Cerebellar nuclear complex (tissue), 1 donor: Measurements from ENCODE around the gene YWHAQ.
"Not testable (repeated sequence)": the region's sequence is repeated elsewhere in the genome, so short reads cannot be mapped to it uniquely, and the experiment has no call there.

Source experiments
- DNase-seq, 2 experiments: peaks; one replicate each; lab custom pipeline; 2025; lab: John Stamatoyannopoulos, UW

Gene YWHAQ

GRCh38 chr2:9552219-9553178, 78.3 kb downstream of the YWHAQ start:
- no peak for DNase-seq

DNA sequence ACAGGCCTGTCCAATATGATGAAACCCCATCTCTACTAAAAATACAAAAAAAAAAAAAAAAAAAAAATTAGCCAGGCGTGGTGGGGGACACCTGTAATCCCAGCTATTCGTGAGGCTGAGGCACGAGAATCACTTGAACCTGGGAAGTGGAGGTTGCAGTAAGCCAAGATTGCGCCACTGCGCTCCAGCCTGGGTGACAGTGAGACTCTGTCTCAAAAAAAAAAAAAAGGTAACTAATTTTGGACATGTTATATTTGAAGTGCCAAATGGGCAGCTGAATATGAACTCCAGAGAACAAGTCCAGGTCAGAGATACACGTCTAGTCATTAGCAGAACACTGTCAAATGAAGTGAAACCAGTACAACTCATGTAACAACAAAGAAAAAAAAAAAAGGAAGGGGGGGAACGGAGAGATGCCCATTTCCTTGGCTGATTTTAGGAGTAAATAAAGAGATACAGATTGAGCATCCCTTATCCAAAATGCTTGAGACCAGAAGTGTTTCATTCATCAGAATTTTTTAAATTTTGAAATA, 79.9 kb downstream of the YWHAQ start:
- DNase-seq: not testable (repeated sequence)

DNA sequence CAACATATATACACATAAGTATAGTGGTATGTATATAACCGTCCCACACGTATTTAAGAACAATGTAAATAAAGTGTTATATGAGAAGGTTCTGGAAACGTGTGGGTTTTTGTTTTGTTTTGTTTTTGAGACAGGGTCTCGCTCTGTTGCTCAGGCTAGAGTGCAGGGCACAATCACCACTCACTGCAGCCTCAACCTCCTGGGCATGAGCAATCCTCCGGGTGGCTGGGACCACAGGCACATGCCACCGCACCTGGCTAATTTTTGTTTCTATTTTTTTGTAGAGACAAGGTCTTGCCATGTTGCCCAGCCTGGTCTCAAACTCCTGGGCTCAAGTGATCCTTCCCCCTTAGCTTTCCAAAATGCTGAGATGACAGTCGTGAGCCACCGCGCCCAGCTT, 81.4 kb downstream of the YWHAQ start:
- no peak for DNase-seq

- DNase-seq: no peak
Measured at GRCh38 chr2:9548506-9548905, 82.3 kb downstream of the YWHAQ start.

DNA sequence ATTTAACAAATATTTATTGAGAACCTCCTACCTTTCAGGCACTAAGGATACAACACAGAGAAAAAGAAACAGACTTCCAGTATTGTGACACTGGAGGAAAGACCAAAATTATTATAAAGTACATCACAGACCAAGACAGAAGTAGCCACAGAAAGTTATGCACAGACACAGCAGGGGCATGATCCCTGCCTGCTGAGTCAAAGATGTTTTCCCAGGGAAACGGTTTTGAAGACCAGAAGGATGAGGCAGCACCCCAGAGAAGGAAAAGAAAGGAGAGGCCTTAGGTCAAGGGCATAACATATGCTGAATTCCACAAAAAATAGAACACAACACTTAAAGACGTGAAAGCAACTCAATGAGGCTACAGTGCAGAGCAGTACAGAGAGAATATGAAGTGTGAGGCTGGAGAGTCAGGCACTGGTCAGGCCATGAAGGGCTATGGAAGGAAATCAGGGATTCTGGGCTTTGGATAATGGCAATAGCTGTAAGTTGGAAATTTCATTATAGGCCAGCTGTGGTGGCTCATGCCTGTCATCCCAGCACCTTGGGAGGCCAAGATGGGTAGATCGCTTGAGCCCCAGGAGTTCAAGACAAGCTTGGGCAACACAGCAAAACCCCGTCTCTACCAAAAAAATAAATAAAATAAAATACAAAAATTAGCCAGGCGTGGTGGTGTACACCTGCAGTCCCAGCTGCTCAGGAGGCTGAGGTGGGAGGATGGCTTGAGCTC, 83.4 kb downstream of the YWHAQ start:
- no peak for DNase-seq

- no peak for DNase-seq
Measured at GRCh38 chr2:9545502-9545901, 85.3 kb downstream of the YWHAQ start.

GRCh38 chr2:9543557-9543956, 87.2 kb downstream of the YWHAQ start:
- no peak for DNase-seq

GRCh38 chr2:9539531-9539930, 91.3 kb downstream of the YWHAQ start:
- DNase-seq: no peak

DNA sequence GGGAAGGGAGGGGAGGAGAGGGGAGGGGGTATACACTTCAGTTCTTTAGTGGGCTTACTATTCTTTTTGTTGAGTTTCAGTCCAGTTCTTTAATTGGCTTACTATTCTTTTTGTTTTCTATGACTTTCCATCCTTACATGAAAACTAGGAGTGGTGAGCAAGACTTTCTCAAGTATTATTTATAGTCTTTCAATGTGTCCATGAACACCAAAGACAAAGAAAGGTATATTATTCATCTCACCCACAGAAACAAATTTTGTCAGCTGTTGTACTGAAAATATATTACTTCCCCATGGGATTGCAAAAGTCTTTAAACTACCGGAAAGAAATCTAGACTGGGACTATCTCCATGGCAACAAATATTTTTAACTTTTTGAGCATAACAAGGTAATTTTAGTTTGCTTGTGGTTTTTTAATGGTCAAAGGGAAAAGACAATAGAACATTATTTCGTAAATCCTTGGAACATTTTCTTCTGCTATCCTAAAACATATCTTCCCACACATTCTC, 92.7 kb downstream of the YWHAQ start:
- DNase-seq: no peak

DNA sequence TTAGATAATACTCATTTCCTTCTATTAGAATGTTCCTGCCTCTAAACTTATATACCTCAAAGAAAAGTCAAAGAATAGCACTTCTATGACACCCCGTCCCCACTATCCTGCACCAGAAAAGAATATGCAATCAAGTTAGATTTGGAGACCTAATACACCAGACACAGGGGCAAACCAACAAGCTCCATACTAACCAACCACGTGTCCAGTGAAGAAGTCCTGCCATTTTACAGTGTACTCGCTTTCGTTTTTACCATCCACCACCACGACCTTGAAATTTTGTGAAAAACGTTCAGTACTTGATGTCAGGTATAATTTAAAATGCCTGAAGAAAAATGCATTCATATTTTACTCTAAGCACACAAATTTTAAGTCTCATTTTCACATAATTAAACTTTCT, 94.3 kb downstream of the YWHAQ start:
- no peak for DNase-seq

DNA sequence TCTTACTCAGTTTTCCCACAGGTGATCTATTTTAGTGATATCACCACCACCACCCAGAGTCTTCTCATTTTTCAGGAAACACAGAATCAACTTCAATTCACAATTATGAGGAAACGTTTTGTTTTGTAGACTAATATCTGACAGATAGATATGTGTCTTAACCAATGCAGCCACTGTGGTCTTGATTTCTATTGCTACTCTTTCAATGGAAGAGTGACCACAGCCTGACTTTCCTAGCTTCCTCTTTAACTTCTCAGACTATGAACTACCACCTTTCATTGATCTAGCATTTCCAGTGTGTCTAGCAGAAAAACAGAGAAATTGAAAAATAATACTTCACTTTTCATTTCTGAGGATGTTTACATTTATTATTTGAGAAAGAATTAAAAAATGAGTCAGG, 95.6 kb downstream of the YWHAQ start:
- DNase-seq: no peak
